HG02884 (cell line): ENCODE results near the gene BLCAP.
"Not testable (repeated sequence)": the region's sequence is repeated elsewhere in the genome, so short reads cannot be mapped to it uniquely, and the experiment has no call there.

Source experiments
- ATAC-seq: cut with Tn5 transposase; IDR thresholded peaks from one replicate; pipeline ENCODE4 v1.9.1; 2021; ENCODE audit warnings: mild to moderate bottlenecking, moderate library complexity; ENCODE audit not compliant: unreplicated experiment

BLCAP gene

GRCh38 chr20:37527638-37528445 is at the start of gene BLCAP:
Gene BLCAP, minus strand, starts transcription at chr20:37527876. Its CDS starts 8,702 bp downstream, at chr20:37519174.
- peak; percentile 68 for ATAC-seq

- not testable (repeated sequence) for ATAC-seq
These were observed 49.8 kb upstream of the BLCAP start for GRCh38 chr20:37577436-37577835.

GRCh38 chr20:37576911-37577310 is 49.2 kb upstream of the BLCAP start:
- ATAC-seq: no peak

GRCh38 chr20:37575884-37576283 is 48.2 kb upstream of the BLCAP start:
- no peak for ATAC-seq

GRCh38 chr20:37574199-37574890 is 46.7 kb upstream of the BLCAP start:
- ATAC-seq: no peak

- no peak for ATAC-seq
These were observed 46.0 kb upstream of the BLCAP start for GRCh38 chr20:37573626-37574198.

- no peak for ATAC-seq
These were observed 43.4 kb upstream of the BLCAP start for GRCh38 chr20:37571033-37571432.

- no peak for ATAC-seq
These were observed 42.7 kb upstream of the BLCAP start for GRCh38 chr20:37570419-37570818.

- ATAC-seq: no peak
These were observed 40.3 kb upstream of the BLCAP start for GRCh38 chr20:37567671-37568588.

- ATAC-seq: no peak
These were observed 39.6 kb upstream of the BLCAP start for GRCh38 chr20:37567331-37567665.

- no peak for ATAC-seq
These were observed 39.1 kb upstream of the BLCAP start for GRCh38 chr20:37566590-37567330.

GRCh38 chr20:37565134-37565811 is 37.6 kb upstream of the BLCAP start:
- ATAC-seq: no peak

- ATAC-seq: no peak
These were observed 36.9 kb upstream of the BLCAP start for GRCh38 chr20:37564388-37565133.

GRCh38 chr20:37564016-37564387 is 36.3 kb upstream of the BLCAP start:
- ATAC-seq: no peak

- ATAC-seq: no peak
These were observed 35.2 kb upstream of the BLCAP start for GRCh38 chr20:37562695-37563480.

- no peak for ATAC-seq
These were observed 33.0 kb upstream of the BLCAP start for GRCh38 chr20:37560629-37561028.

GRCh38 chr20:37559312-37560027 is 31.8 kb upstream of the BLCAP start:
- ATAC-seq: no peak

GRCh38 chr20:37558779-37559178 is 31.1 kb upstream of the BLCAP start:
- no peak for ATAC-seq
